Immature natural killer cell (primary cell): Measurements from ENCODE around the gene PEMT. TPM values are rescaled to one million over a fixed set of nuclear protein-coding genes. Genes with fewer than 3 reads are reported as not detected.
A peak's percentile ranks its signal among the peaks of the same experiment; 100 is the strongest.
"Not testable (repeated sequence)": the region's sequence is repeated elsewhere in the genome, so short reads cannot be mapped to it uniquely, and the experiment has no call there.

Source experiments
- DNase-seq, 3 donors: peaks; one replicate each; pipeline ENCODE4 v3.0.0; 2022; ENCODE audit warnings: mixed read lengths in 1 of 3
- H3K27ac Mint-ChIP-seq, 6 donors: one replicate each; pipeline ENCODE4 v1.8.0; 2020; ENCODE audit warnings: mixed read lengths in 6 of 6, mild to moderate bottlenecking in 5 of 6, inconsistent platforms in 4 of 6, moderate library complexity in 3 of 6
- H3K27me3 Mint-ChIP-seq, 3 donors: one replicate each; pipeline ENCODE4 v1.8.0; 2020 to 2021; ENCODE audit warnings: low read depth in 3 of 3, mild to moderate bottlenecking in 3 of 3, mixed read lengths in 3 of 3, moderate library complexity in 3 of 3, inconsistent platforms in 1 of 3
- H3K36me3 Mint-ChIP-seq, 3 donors: one replicate each; pipeline ENCODE4 v1.8.0; 2020; ENCODE audit warnings: mixed read lengths in 3 of 3, inconsistent platforms in 2 of 3, mild to moderate bottlenecking in 2 of 3
- H3K4me1 Mint-ChIP-seq, 2 donors: one replicate each; pipeline ENCODE4 v1.8.0; 2020; ENCODE audit warnings: inconsistent platforms in 2 of 2, mild to moderate bottlenecking in 2 of 2, mixed read lengths in 2 of 2, moderate library complexity in 1 of 2
- H3K4me3 Mint-ChIP-seq, 5 donors: one replicate each; pipeline ENCODE4 v1.8.0; 2020; ENCODE audit warnings: mild to moderate bottlenecking in 5 of 5, mixed read lengths in 5 of 5, inconsistent platforms in 3 of 5, moderate library complexity in 3 of 5
- H3K9me3 Mint-ChIP-seq, 6 donors: one replicate each; pipeline ENCODE4 v1.8.0; 2020; ENCODE audit warnings: mild to moderate bottlenecking in 6 of 6, mixed read lengths in 6 of 6, inconsistent platforms in 4 of 6, moderate library complexity in 3 of 6
- polyA plus RNA-seq, 3 donors: library from polyadenylated mRNA; unstranded; fragments of 300-500 nt; fragmentation: Illumina TruSeq; gene quantifications; one replicate each; pipeline ENCODE4 v1.2.3, GENCODE V29; 2021

The PEMT gene
- 10 to 100 TPM; 18.0 to 41.6 (median 31.4) TPM for polyA plus RNA-seq

- peak within 1 kb of the TSS; percentile 92 to 98 (median 96) for H3K27ac Mint-ChIP-seq
- peak; percentile 91 to 94 (median 94) for DNase-seq
- peaks cover 2 to 3% (median 3%) of the 10 kb centered on the region in 3 donors for H3K27me3 Mint-ChIP-seq
- H3K4me1 Mint-ChIP-seq, result peaks cover 22 to 28% of the 10 kb centered on the region in 2 donors
- no peaks in the 10 kb centered on the region for H3K9me3 Mint-ChIP-seq
- H3K36me3 Mint-ChIP-seq, result no peaks in the 10 kb centered on the region
- H3K4me3 Mint-ChIP-seq, result peak within 1 kb of the TSS; percentile 91 to 96 (median 94)
Observed at GRCh38 chr17:17591355-17592298, at the start of gene PEMT. TSS of gene PEMT (minus strand) at chr17:17591708. CDS start at chr17:17591626, 82 bp downstream.

- not testable (repeated sequence) for H3K36me3 Mint-ChIP-seq, H3K27ac Mint-ChIP-seq, H3K4me1 Mint-ChIP-seq, DNase-seq, H3K9me3 Mint-ChIP-seq, H3K27me3 Mint-ChIP-seq, H3K4me3 Mint-ChIP-seq
Observed at GRCh38 chr17:17639661-17640270, 48.3 kb upstream of the PEMT start.

- no peaks in the 10 kb centered on the region for H3K9me3 Mint-ChIP-seq
- no peak for DNase-seq
- no peak overlapping the region for H3K4me3 Mint-ChIP-seq
- no peaks in the 10 kb centered on the region for H3K36me3 Mint-ChIP-seq
- H3K27me3 Mint-ChIP-seq, result peaks cover 2 to 7% (median 4%) of the 10 kb centered on the region in 3 donors
- peaks cover 3 to 5% of the 10 kb centered on the region in 2 donors for H3K4me1 Mint-ChIP-seq
- no peak overlapping the region for H3K27ac Mint-ChIP-seq
Observed at GRCh38 chr17:17638467-17638866, 47.0 kb upstream of the PEMT start.

GRCh38 chr17:17636272-17636885 lies 44.9 kb upstream of the PEMT start:
- H3K36me3 Mint-ChIP-seq, result no peaks in the 10 kb centered on the region
- H3K9me3 Mint-ChIP-seq, result no peaks in the 10 kb centered on the region
- no peak overlapping the region for H3K4me3 Mint-ChIP-seq
- DNase-seq, result no peak
- H3K27me3 Mint-ChIP-seq, result peaks cover 2 to 4% (median 2%) of the 10 kb centered on the region in 3 donors
- H3K4me1 Mint-ChIP-seq, result peaks cover 0 to 3% of the 10 kb centered on the region in 2 donors
- H3K27ac Mint-ChIP-seq, result peak overlapping the region in 1 of 6 donors; percentile 36

GRCh38 chr17:17635537-17636271 lies 44.2 kb upstream of the PEMT start:
- H3K4me3 Mint-ChIP-seq, H3K27me3 Mint-ChIP-seq, H3K4me1 Mint-ChIP-seq, H3K9me3 Mint-ChIP-seq, H3K27ac Mint-ChIP-seq, DNase-seq, H3K36me3 Mint-ChIP-seq: not testable (repeated sequence)

- DNase-seq, result no peak
- Mint-ChIP-seq H3K9me3 (no peaks in the 10 kb centered on the region), H3K4me3 (no peak overlapping the region), H3K27ac (no peak overlapping the region), H3K4me1 (peaks cover 0 to 3% of the 10 kb centered on the region in 2 donors), H3K36me3 (no peaks in the 10 kb centered on the region), H3K27me3 (peaks cover 0 to 4% (median 2%) of the 10 kb centered on the region in 3 donors)
Observed at GRCh38 chr17:17635126-17635525, 43.6 kb upstream of the PEMT start.

- H3K9me3 Mint-ChIP-seq, result no peaks in the 10 kb centered on the region
- peaks cover 0 to 2% (median 0%) of the 10 kb centered on the region in 3 donors for H3K27me3 Mint-ChIP-seq
- no peaks in the 10 kb centered on the region for H3K36me3 Mint-ChIP-seq
- peak overlapping the region in 1 of 6 donors; percentile 16 for H3K27ac Mint-ChIP-seq
- no peak for DNase-seq
- H3K4me1 Mint-ChIP-seq, result peaks cover 10 to 13% of the 10 kb centered on the region in 2 donors
- no peak overlapping the region for H3K4me3 Mint-ChIP-seq
Observed at GRCh38 chr17:17633310-17633709, 41.8 kb upstream of the PEMT start.

GRCh38 chr17:17632690-17633089 lies 41.2 kb upstream of the PEMT start:
- not testable (repeated sequence) for H3K4me3 Mint-ChIP-seq, H3K27me3 Mint-ChIP-seq, H3K27ac Mint-ChIP-seq, DNase-seq, H3K36me3 Mint-ChIP-seq, H3K9me3 Mint-ChIP-seq
- H3K4me1 Mint-ChIP-seq, result peaks cover 9 to 15% of the 10 kb centered on the region in 2 donors

- Mint-ChIP-seq H3K36me3 (no peaks in the 10 kb centered on the region), H3K27me3 (no peaks in the 10 kb centered on the region), H3K4me3 (peak overlapping the region; percentile 90 to 94 (median 91)), H3K9me3 (no peaks in the 10 kb centered on the region), H3K4me1 (peaks cover 9 to 15% of the 10 kb centered on the region in 2 donors), H3K27ac (peak overlapping the region; percentile 84 to 97 (median 92))
- DNase-seq, result peak; percentile 37 to 49 (median 43)
Observed at GRCh38 chr17:17628388-17629008, 37.0 kb upstream of the PEMT start.

GRCh38 chr17:17626840-17627239 lies 35.3 kb upstream of the PEMT start:
- no peak for DNase-seq
- Mint-ChIP-seq H3K27ac (no peak overlapping the region), H3K4me1 (peaks cover 9 to 15% of the 10 kb centered on the region in 2 donors), H3K27me3 (no peaks in the 10 kb centered on the region), H3K4me3 (no peak overlapping the region), H3K9me3 (no peaks in the 10 kb centered on the region), H3K36me3 (no peaks in the 10 kb centered on the region)

- Mint-ChIP-seq H3K4me1 (peaks cover 9 to 15% of the 10 kb centered on the region in 2 donors), H3K36me3 (no peaks in the 10 kb centered on the region), H3K4me3 (no peak overlapping the region), H3K9me3 (no peaks in the 10 kb centered on the region), H3K27me3 (no peaks in the 10 kb centered on the region), H3K27ac (no peak overlapping the region)
- no peak for DNase-seq
Observed at GRCh38 chr17:17626151-17626805, 34.8 kb upstream of the PEMT start.

GRCh38 chr17:17624741-17625140 lies 33.2 kb upstream of the PEMT start:
- Mint-ChIP-seq H3K4me1 (peaks cover 9 to 15% of the 10 kb centered on the region in 2 donors), H3K36me3 (no peaks in the 10 kb centered on the region), H3K27ac (no peak overlapping the region), H3K4me3 (no peak overlapping the region), H3K9me3 (no peaks in the 10 kb centered on the region), H3K27me3 (no peaks in the 10 kb centered on the region)
- no peak for DNase-seq

- Mint-ChIP-seq H3K9me3 (no peaks in the 10 kb centered on the region), H3K4me1 (peaks cover 6 to 8% of the 10 kb centered on the region in 2 donors), H3K27me3 (peaks cover 0 to 3% (median 0%) of the 10 kb centered on the region in 3 donors), H3K27ac (no peak overlapping the region), H3K4me3 (no peak overlapping the region), H3K36me3 (no peaks in the 10 kb centered on the region)
- DNase-seq, result no peak
Observed at GRCh38 chr17:17623904-17624303, 32.4 kb upstream of the PEMT start.
